PC-3 (cell line): Measurements from ENCODE around the gene KICS2. TPM values are rescaled to one million over a fixed set of nuclear protein-coding genes. Genes with fewer than 3 reads are reported as not detected.

ENCODE experiments used
- ATAC-seq: fragments of 200-7000 bp; cut with Tn5 transposase; 2 replicates; pipeline ENCODE4 v1.9.1; 2020; ENCODE audit warnings: mild to moderate bottlenecking, moderate library complexity
- BruUV-seq: library from RNA; stranded (reverse); fragments of 400-500 nt; replicated peaks from 2 replicates; lab custom pipeline; 2021; lab: Mats Ljungman, UMichigan
- CTCF ChIA-PET: fragments of 300-600 bp; sonication (Branson Sonifier 250); formaldehyde crosslinking; loops from one replicate; lab custom pipeline; 2022; ENCODE audit warnings: antibody characterized with exemption; lab: Charles Lee
- POLR2A ChIA-PET: fragments of 300-600 bp; sonication (Branson Sonifier 250); formaldehyde crosslinking; loops from one replicate; lab custom pipeline; 2022; ENCODE audit warnings: antibody characterized with exemption; ENCODE audit not compliant: unreplicated experiment; lab: Charles Lee
- DNase-seq: peaks from one replicate; pipeline ENCODE4 v3.0.0-alpha.2; 2015
- H2AFZ ChIP-seq: fragments of 300-600 bp; sonication (generic); 2 replicates; pipeline ENCODE4 v1.6.0; 2016; ENCODE audit warnings: antibody characterized with exemption, low read length
- H3F3A ChIP-seq: fragments of 300-600 bp; sonication (generic); one replicate; pipeline ENCODE4 v1.6.0; 2017; ENCODE audit warnings: antibody characterized with exemption, low read length, control low read depth, mild to moderate bottlenecking; ENCODE audit not compliant: unreplicated experiment
- H3K27ac ChIP-seq: fragments of 300-600 bp; sonication (generic); 2 replicates; pipeline ENCODE4 v1.5.1; 2016; ENCODE audit warnings: mild to moderate bottlenecking, low read length
- H3K27me3 ChIP-seq: fragments of 300-600 bp; sonication (generic); 2 replicates; pipeline ENCODE4 v1.6.1; 2016; ENCODE audit warnings: low read length, mixed read lengths
- H3K36me3 ChIP-seq: fragments of 300-600 bp; sonication (generic); 2 replicates; pipeline ENCODE4 v1.6.1; 2016; ENCODE audit warnings: low read depth, mixed run types, low read length, mixed read lengths
- H3K4me1 ChIP-seq: fragments of 300-600 bp; sonication (generic); 2 replicates; pipeline ENCODE4 v1.5.1; 2016; ENCODE audit warnings: low read length; ENCODE audit not compliant: insufficient read depth
- H3K4me2 ChIP-seq: fragments of 300-600 bp; sonication (generic); 2 replicates; pipeline ENCODE4 v1.6.0; 2016; ENCODE audit warnings: low read length
- H3K4me3 ChIP-seq: fragments of 300-600 bp; sonication (generic); 2 replicates; pipeline ENCODE4 v1.5.1; 2016; ENCODE audit warnings: mild to moderate bottlenecking, low read length, mixed read lengths
- H3K79me2 ChIP-seq: fragments of 300-600 bp; sonication (generic); 2 replicates; pipeline ENCODE4 v1.6.1; 2017; ENCODE audit warnings: low read length, mixed read lengths
- H3K9ac ChIP-seq: fragments of 300-600 bp; sonication (generic); 2 replicates; pipeline ENCODE4 v1.6.0; 2016; ENCODE audit warnings: mild to moderate bottlenecking, low read length
- H3K9me2 ChIP-seq: fragments of 300-600 bp; sonication (generic); replicated peaks from 2 replicates; pipeline ENCODE4 v1.6.1; 2016; ENCODE audit warnings: mixed run types, low read length, mixed read lengths
- H3K9me3 ChIP-seq: fragments of 300-600 bp; sonication (generic); 2 replicates; pipeline ENCODE4 v1.6.1; 2016; ENCODE audit warnings: low read length, mixed read lengths
- H4K20me1 ChIP-seq: fragments of 300-600 bp; sonication (generic); 2 replicates; pipeline ENCODE4 v1.6.1; 2016; ENCODE audit warnings: low read length, mixed read lengths
- EZH2 ChIP-seq: fragments of 300-600 bp; sonication (generic); IDR thresholded peaks from one replicate; pipeline ENCODE4 v1.6.1; 2017; ENCODE audit warnings: antibody characterized with exemption, mild to moderate bottlenecking, low read length; ENCODE audit not compliant: unreplicated experiment
- EZH2phosphoT487 ChIP-seq: fragments of 300-600 bp; sonication (generic); IDR thresholded peaks from 2 replicates; pipeline ENCODE4 v1.6.1; 2018; ENCODE audit warnings: mild to moderate bottlenecking, antibody characterized with exemption, low read length, borderline replicate concordance
- intact Hi-C: fragments of 100-400 bp; cut with micrococcal nuclease; formaldehyde crosslinking; loops from 2 replicates; pipeline ENCODE4 v1.9.0; 2023
- total RNA-seq: library from RNA; depleted of rRNA; stranded (reverse); fragments of >200 nt; gene quantifications from 2 replicates; pipeline ENCODE4 v1.2.3, GENCODE V29; 2014
- TF ChIP-seq, protein P1 (sequence below): fragments of 300-600 bp; sonication (generic); conservative IDR thresholded peaks from 2 replicates; pipeline ENCODE4 v1.5.1; 2017; ENCODE audit warnings: antibody characterized with exemption, low read depth, mild to moderate bottlenecking, low read length

KICS2 gene
- total RNA-seq, 1 experiment from 2014 or later = 11.9 TPM

DNA sequence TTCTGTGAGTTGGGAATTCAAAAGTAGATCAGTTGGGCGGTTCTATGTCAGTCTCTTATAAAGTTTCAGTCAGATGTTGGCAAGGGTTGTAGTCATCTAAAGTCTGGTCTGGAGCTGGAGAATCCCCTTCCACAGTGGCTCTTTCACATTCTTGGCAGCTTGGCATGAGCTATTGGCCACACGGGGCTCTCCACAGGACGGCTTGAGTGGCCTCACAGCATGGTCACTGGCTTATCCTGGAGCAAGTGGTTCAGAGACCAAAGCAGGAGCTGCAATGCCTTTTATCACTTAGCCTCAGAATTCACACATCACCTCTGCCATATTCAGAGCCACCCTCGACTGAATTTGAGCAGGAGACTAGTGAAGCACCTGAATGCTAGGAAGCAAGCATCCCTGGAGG lies 7.1 kb upstream of the KICS2 start:
- H3K9me2 ChIP-seq = no peaks in the 10 kb centered on the region
- H3K4me1 ChIP-seq = no peaks in the 10 kb centered on the region
- ChIA-PET CTCF (no interaction called here), POLR2A (no interaction called here)
- H3K27me3 ChIP-seq = no peaks in the 10 kb centered on the region
- intact Hi-C loops = no loop called here
- no TSS peak for BruUV-seq
- H3K9ac ChIP-seq = no peak overlapping the region
- DNase-seq = no peak
- H3K9me3 ChIP-seq = no peaks in the 10 kb centered on the region
- H3K79me2 ChIP-seq = no peaks in the 10 kb centered on the region
- no peak overlapping the region for H2AFZ ChIP-seq
- H3F3A ChIP-seq = no peaks in the 10 kb centered on the region
- no peak for ATAC-seq
- H3K4me2 ChIP-seq = no peak overlapping the region
- no peaks in the 10 kb centered on the region for H4K20me1 ChIP-seq
- H3K36me3 ChIP-seq = no peaks in the 10 kb centered on the region
- no peak overlapping the region for H3K27ac ChIP-seq
- TF ChIP-seq, protein P1, sequence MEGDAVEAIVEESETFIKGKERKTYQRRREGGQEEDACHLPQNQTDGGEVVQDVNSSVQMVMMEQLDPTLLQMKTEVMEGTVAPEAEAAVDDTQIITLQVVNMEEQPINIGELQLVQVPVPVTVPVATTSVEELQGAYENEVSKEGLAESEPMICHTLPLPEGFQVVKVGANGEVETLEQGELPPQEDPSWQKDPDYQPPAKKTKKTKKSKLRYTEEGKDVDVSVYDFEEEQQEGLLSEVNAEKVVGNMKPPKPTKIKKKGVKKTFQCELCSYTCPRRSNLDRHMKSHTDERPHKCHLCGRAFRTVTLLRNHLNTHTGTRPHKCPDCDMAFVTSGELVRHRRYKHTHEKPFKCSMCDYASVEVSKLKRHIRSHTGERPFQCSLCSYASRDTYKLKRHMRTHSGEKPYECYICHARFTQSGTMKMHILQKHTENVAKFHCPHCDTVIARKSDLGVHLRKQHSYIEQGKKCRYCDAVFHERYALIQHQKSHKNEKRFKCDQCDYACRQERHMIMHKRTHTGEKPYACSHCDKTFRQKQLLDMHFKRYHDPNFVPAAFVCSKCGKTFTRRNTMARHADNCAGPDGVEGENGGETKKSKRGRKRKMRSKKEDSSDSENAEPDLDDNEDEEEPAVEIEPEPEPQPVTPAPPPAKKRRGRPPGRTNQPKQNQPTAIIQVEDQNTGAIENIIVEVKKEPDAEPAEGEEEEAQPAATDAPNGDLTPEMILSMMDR = no peak
- TF ChIP-seq EZH2 (no peak), EZH2phosphoT487 (no peak)
- no peak overlapping the region for H3K4me3 ChIP-seq

DNA sequence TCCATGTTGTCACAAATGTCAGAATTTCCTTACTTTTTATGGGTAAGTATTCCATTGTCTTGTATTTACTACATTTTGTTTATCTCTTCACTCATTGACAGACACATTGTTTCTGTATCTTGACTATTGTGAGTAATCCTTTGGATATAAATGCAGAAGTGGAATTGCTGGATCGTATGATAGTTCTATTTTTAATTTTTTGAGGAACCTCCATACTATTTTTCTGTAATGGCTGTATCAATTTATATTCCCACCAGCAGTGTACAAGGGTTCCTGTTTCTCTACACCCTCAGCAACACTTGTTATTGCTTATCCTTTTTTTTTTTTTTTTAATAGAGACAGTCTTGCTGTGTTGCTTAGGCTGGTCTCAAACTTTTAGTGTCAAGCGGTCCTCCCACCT lies 3.5 kb upstream of the KICS2 start:
- Histone ChIP-seq H3K9me2 (no peaks in the 10 kb centered on the region), H3K4me2 (no peak overlapping the region), H3K79me2 (peaks cover 9% of the 10 kb centered on the region), H3K4me3 (no peak overlapping the region), H3K27me3 (no peaks in the 10 kb centered on the region), H3K9me3 (no peaks in the 10 kb centered on the region), H4K20me1 (no peaks in the 10 kb centered on the region), H3K36me3 (no peaks in the 10 kb centered on the region), H3K4me1 (peaks cover 9% of the 10 kb centered on the region), H2AFZ (no peak overlapping the region), H3K27ac (no peak overlapping the region), H3F3A (no peaks in the 10 kb centered on the region), H3K9ac (no peak overlapping the region)
- ATAC-seq (no peak), DNase-seq (no peak)
- no TSS peak for BruUV-seq
- intact Hi-C loops = no loop called here
- ChIA-PET POLR2A (no interaction called here), CTCF (no interaction called here)
- no peak for TF ChIP-seq EZH2phosphoT487
- TF ChIP-seq, protein P1 = no peak
- no peak for TF ChIP-seq EZH2

DNA sequence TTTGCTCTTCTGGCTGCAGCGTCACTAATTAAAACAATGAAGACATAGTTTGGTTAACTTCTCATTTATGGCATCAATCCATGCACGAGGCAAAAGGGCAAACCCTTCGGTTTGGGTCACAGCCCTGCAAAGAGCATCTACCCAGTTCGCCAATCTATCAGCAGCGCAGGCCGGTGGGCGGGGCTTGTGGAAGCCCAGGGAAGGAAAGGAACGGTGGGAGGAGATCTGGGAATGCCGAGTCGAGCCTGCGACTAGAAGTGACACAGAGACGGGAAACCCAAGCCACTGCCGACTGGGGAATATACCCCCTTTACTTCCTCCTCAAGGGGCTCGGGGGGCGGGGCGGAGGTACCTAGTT lies 466 bp downstream of the KICS2 start:
- peak overlapping the region; percentile 83 for H3K27ac ChIP-seq
- no peaks in the 10 kb centered on the region for H3K27me3 ChIP-seq
- no peaks in the 10 kb centered on the region for H3F3A ChIP-seq
- POLR2A ChIA-PET = no interaction called here
- H4K20me1 ChIP-seq = no peaks in the 10 kb centered on the region
- H3K9me2 ChIP-seq = no peaks in the 10 kb centered on the region
- peaks cover 14% of the 10 kb centered on the region for H3K79me2 ChIP-seq
- H3K9me3 ChIP-seq = no peaks in the 10 kb centered on the region
- peak; percentile 87 for DNase-seq
- CTCF ChIA-PET = interaction anchor here (0.8 to 0.9 kb wide), 2 partner anchors 378 to 382 kb away, joined by 3 read pairs; partner anchors contain the start of gene SRGAP1
- H2AFZ ChIP-seq = peak overlapping the region; percentile 83
- no peak for TF ChIP-seq EZH2phosphoT487
- TF ChIP-seq EZH2 = no peak
- TF ChIP-seq, protein P1 = no peak
- intact Hi-C loops = loop anchor here (1.0 to 5.0 kb wide), 3 partner anchors 39 to 306 kb away; no protein-coding TSS in a partner anchor
- peak overlapping the region; percentile 96 for H3K9ac ChIP-seq
- H3K4me3 ChIP-seq = peak overlapping the region; percentile 78
- H3K4me1 ChIP-seq = peaks cover 14% of the 10 kb centered on the region
- peak overlapping the region; percentile 82 for H3K4me2 ChIP-seq
- TSS peak; percentile 84 for BruUV-seq
- ATAC-seq = peak; percentile 93
- H3K36me3 ChIP-seq = no peaks in the 10 kb centered on the region
